K562 (cell line): ENCODE measurements around the gene REX1BD.

Experiments
- BDP1 ChIP-seq: IDR thresholded peaks from 3 replicates; pipeline ENCODE4 v1.6.1; 2011; ENCODE audit not compliant: insufficient read length, insufficient read depth
- EP300 ChIP-seq: IDR thresholded peaks from 2 replicates; pipeline ENCODE4 v1.6.1; 2012; ENCODE audit warnings: low read length, improper control_type of control experiment
- FOXJ2 ChIP-seq: fragments of 200-800 bp; sonication (Bioruptor generic); IDR thresholded peaks from 2 replicates; pipeline ENCODE4 v1.6.1; 2016; ENCODE audit warnings: missing genetic modification characterization, missing compliant biosample characterization
- HSF4 ChIP-seq: fragments of 250-450 bp; sonication (Bioruptor Pico); IDR thresholded peaks from 2 replicates; pipeline ENCODE4 v2.1.2; 2022; ENCODE audit warnings: mild to moderate bottlenecking, moderate library complexity, borderline replicate concordance
- MEF2D ChIP-seq: conservative IDR thresholded peaks from 2 replicates; pipeline ENCODE4 v1.6.1; 2016; ENCODE audit warnings: low read depth, missing genetic modification characterization, missing compliant biosample characterization
- NFIC ChIP-seq: fragments of 450-650 bp; IDR thresholded peaks from 2 replicates; pipeline ENCODE4 v1.6.1; 2017; ENCODE audit warnings: mild to moderate bottlenecking, inconsistent platforms
- POLR2A ChIP-seq: fragments of 450-650 bp; conservative IDR thresholded peaks from 2 replicates; pipeline ENCODE4 v1.6.1; 2016
- U2AF2 ChIP-seq: fragments of 200-400 bp; formaldehyde crosslinking; optimal IDR thresholded peaks from 2 replicates; pipeline ENCODE3; 2017; ENCODE audit warnings: low read depth, mild to moderate bottlenecking, low read length
- ZBTB8A ChIP-seq: fragments of 450-650 bp; IDR thresholded peaks from 2 replicates; pipeline ENCODE4 v1.6.1; 2018; ENCODE audit warnings: mild to moderate bottlenecking, moderate library complexity; ENCODE audit not compliant: partially characterized antibody
- ZNF224 ChIP-seq: sonication (generic); formaldehyde crosslinking; IDR thresholded peaks from 2 replicates; pipeline ENCODE4 v1.8.0; 2022; ENCODE audit warnings: mild to moderate bottlenecking, missing genetic modification reagents
- TF ChIP-seq, protein P1 (sequence below), 3 experiments: IDR thresholded peaks in 2 of 3; conservative IDR thresholded peaks in 1 of 3; 2 replicates each; pipeline ENCODE4 v1.5.1; 2011 to 2012; ENCODE audit warnings: low read length in 3 of 3, mild to moderate bottlenecking in 3 of 3, control low read depth in 2 of 3, improper control_type of control experiment in 1 of 3, inconsistent platforms in 1 of 3, low read depth in 1 of 3, mixed read lengths in 1 of 3, moderate library complexity in 1 of 3; ENCODE audit not compliant: insufficient read depth in 2 of 3
- TF ChIP-seq, protein P2 (sequence below), 2 experiments: fragments of 250-450 bp in 1 of 2; fragments of 450-650 bp in 1 of 2; sonication (Bioruptor Pico) in 1 of 2; IDR thresholded peaks; 2 replicates each; pipeline versions ENCODE4 v1.6.1 to v1.8.0; 2016 to 2021; ENCODE audit warnings: mild to moderate bottlenecking in 2 of 2, moderate library complexity in 2 of 2, missing compliant biosample characterization in 1 of 2, missing genetic modification characterization in 1 of 2

DNA sequence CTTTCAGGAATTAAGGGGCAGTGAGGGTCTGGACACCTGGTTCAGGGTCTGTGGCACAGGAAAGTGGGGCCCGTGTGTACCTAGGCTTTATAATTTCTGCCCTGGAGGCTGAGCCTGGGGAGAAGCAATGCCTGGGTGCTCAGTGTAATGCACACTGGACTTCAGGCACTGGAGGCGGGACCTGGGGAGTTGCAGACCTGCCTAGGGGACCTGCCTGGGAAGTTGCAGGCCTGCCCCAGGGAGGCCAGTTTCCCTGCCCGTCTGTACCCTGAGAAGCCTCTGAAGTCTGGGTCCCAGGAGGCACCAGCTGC lies 21.6 kb downstream of the REX1BD start:
- no peak for TF ChIP-seq BDP1
- no peak for TF ChIP-seq POLR2A
- TF ChIP-seq, protein P1, sequence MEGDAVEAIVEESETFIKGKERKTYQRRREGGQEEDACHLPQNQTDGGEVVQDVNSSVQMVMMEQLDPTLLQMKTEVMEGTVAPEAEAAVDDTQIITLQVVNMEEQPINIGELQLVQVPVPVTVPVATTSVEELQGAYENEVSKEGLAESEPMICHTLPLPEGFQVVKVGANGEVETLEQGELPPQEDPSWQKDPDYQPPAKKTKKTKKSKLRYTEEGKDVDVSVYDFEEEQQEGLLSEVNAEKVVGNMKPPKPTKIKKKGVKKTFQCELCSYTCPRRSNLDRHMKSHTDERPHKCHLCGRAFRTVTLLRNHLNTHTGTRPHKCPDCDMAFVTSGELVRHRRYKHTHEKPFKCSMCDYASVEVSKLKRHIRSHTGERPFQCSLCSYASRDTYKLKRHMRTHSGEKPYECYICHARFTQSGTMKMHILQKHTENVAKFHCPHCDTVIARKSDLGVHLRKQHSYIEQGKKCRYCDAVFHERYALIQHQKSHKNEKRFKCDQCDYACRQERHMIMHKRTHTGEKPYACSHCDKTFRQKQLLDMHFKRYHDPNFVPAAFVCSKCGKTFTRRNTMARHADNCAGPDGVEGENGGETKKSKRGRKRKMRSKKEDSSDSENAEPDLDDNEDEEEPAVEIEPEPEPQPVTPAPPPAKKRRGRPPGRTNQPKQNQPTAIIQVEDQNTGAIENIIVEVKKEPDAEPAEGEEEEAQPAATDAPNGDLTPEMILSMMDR (IDR thresholded peaks at IDR 0.05 in 2 of 3, conservative IDR thresholded peaks at IDR 0.05 in 1 of 3; ENCODE audit: insufficient read depth in 2 of 3, low read depth in 1 of 3, low read length in 3 of 3), result no peak
- TF ChIP-seq, protein P2, sequence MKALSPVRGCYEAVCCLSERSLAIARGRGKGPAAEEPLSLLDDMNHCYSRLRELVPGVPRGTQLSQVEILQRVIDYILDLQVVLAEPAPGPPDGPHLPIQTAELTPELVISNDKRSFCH (CRISPR knock-in tag; IDR thresholded peaks at IDR 0.05), result no peak
- TF ChIP-seq, protein P2 (tag; IDR thresholded peaks at IDR 0.05), result no peak
- TF ChIP-seq EP300, result no peak
- TF ChIP-seq FOXJ2, result no peak
- no peak for TF ChIP-seq ZBTB8A
- no peak for TF ChIP-seq MEF2D
- no peak for TF ChIP-seq HSF4 (CRISPR knock-in tag)
- TF ChIP-seq U2AF2, result no peak
- TF ChIP-seq NFIC, result no peak
- no peak for TF ChIP-seq ZNF224 (CRISPR knock-in tag)
